ENCODE measurements around the gene CFAP300.

The CFAP300 gene

GRCh38 chr11:102047305-102047924, at the start of gene CFAP300:
Gene CFAP300 (plus strand): TSS chr11:102047437. CDS start chr11:102047471, 34 bp downstream.
- DNase-seq (ENCODE audit: low read depth) = no peak

- no peak for DNase-seq (ENCODE audit: low read depth)
Observed at GRCh38 chr11:102001657-102002338, 45.4 kb upstream of the CFAP300 start.

GRCh38 chr11:102004220-102004619, 43.0 kb upstream of the CFAP300 start:
- no peak for DNase-seq (ENCODE audit: low read depth)

- no peak for DNase-seq (ENCODE audit: low read depth)
Observed at GRCh38 chr11:102005306-102005705, 41.9 kb upstream of the CFAP300 start.

- no peak for DNase-seq (ENCODE audit: low read depth)
Observed at GRCh38 chr11:102006835-102007566, 40.2 kb upstream of the CFAP300 start.

- DNase-seq (ENCODE audit: low read depth) = no peak
Observed at GRCh38 chr11:102007567-102008437, 39.4 kb upstream of the CFAP300 start.

- no peak for DNase-seq (ENCODE audit: low read depth)
Observed at GRCh38 chr11:102010776-102011494, 36.3 kb upstream of the CFAP300 start.

GRCh38 chr11:102012946-102013345, 34.3 kb upstream of the CFAP300 start:
- no peak for DNase-seq (ENCODE audit: low read depth)

- no peak for DNase-seq (ENCODE audit: low read depth)
Observed at GRCh38 chr11:102014756-102015155, 32.5 kb upstream of the CFAP300 start.

GRCh38 chr11:102017026-102017425, 30.2 kb upstream of the CFAP300 start:
- no peak for DNase-seq (ENCODE audit: low read depth)

- no peak for DNase-seq (ENCODE audit: low read depth)
Observed at GRCh38 chr11:102026217-102026616, 21.0 kb upstream of the CFAP300 start.

- DNase-seq (ENCODE audit: low read depth) = no peak
Observed at GRCh38 chr11:102026959-102027358, 20.3 kb upstream of the CFAP300 start.

- DNase-seq (ENCODE audit: low read depth) = no peak
Observed at GRCh38 chr11:102036757-102037156, 10.5 kb upstream of the CFAP300 start.

GRCh38 chr11:102046841-102047240, 396 bp upstream of the CFAP300 start:
- no peak for DNase-seq (ENCODE audit: low read depth)

GRCh38 chr11:102050927-102051575, 3.8 kb downstream of the CFAP300 start:
- DNase-seq (ENCODE audit: low read depth) = no peak

GRCh38 chr11:102061276-102061675, 14.0 kb downstream of the CFAP300 start:
- no peak for DNase-seq (ENCODE audit: low read depth)

- DNase-seq (ENCODE audit: low read depth) = no peak
Observed at GRCh38 chr11:102062106-102062505, 14.9 kb downstream of the CFAP300 start.

GRCh38 chr11:102064316-102064715, 17.1 kb downstream of the CFAP300 start:
- no peak for DNase-seq (ENCODE audit: low read depth)

- no peak for DNase-seq (ENCODE audit: low read depth)
Observed at GRCh38 chr11:102070766-102071165, 23.5 kb downstream of the CFAP300 start.

- no peak for DNase-seq (ENCODE audit: low read depth)
Observed at GRCh38 chr11:102071497-102072472, 24.5 kb downstream of the CFAP300 start.
